ENCODE data around the gene FGFR4.

The FGFR4 gene

GRCh38 chr5:177085985-177086653 lies 596 bp upstream of the FGFR4 start:
- DNase-seq, result no peak

GRCh38 chr5:177087398-177088005 lies 787 bp downstream of the FGFR4 start:
- DNase-seq, result no peak

GRCh38 chr5:177089127-177089526 lies 2.4 kb downstream of the FGFR4 start:
- DNase-seq, result no peak

- no peak for DNase-seq
These were observed 3.3 kb downstream of the FGFR4 start for GRCh38 chr5:177089825-177090641.

- DNase-seq, result no peak
These were observed 4.1 kb downstream of the FGFR4 start for GRCh38 chr5:177090813-177091212.

GRCh38 chr5:177091232-177091631 lies 4.5 kb downstream of the FGFR4 start:
- DNase-seq, result no peak

- no peak for DNase-seq
These were observed 5.7 kb downstream of the FGFR4 start for GRCh38 chr5:177092178-177093081.

GRCh38 chr5:177093082-177093712 lies 6.5 kb downstream of the FGFR4 start:
- DNase-seq, result no peak

GRCh38 chr5:177093803-177094202 lies 7.1 kb downstream of the FGFR4 start:
- DNase-seq, result no peak

GRCh38 chr5:177094224-177095087 lies 7.7 kb downstream of the FGFR4 start:
- DNase-seq, result no peak

- no peak for DNase-seq
These were observed 8.5 kb downstream of the FGFR4 start for GRCh38 chr5:177095088-177095669.

- DNase-seq, result no peak
These were observed 9.7 kb downstream of the FGFR4 start for GRCh38 chr5:177096162-177097015.

GRCh38 chr5:177097016-177097985 lies 10.6 kb downstream of the FGFR4 start:
- no peak for DNase-seq

GRCh38 chr5:177098120-177098469 lies 11.4 kb downstream of the FGFR4 start:
- DNase-seq, result no peak

- DNase-seq, result no peak
These were observed 11.9 kb downstream of the FGFR4 start for GRCh38 chr5:177098470-177099141.

- DNase-seq, result no peak
These were observed 12.8 kb downstream of the FGFR4 start for GRCh38 chr5:177099422-177100093.

GRCh38 chr5:177100714-177101121 lies 14.0 kb downstream of the FGFR4 start:
- DNase-seq, result no peak

Measured in NCI-H1694 treated with DMSO at 0.1 percent for 48 hours (cell line).